Activated CD8-positive, alpha-beta memory T cell treated with anti-CD3 and anti-CD28 coated beads for 36 hours (primary cell): ENCODE data around the gene OR52K2. TPM values are rescaled to one million over a fixed set of nuclear protein-coding genes. Genes with fewer than 3 reads are reported as not detected.
"Not testable (repeated sequence)": the region's sequence is repeated elsewhere in the genome, so short reads cannot be mapped to it uniquely, and the experiment has no call there.

ENCODE experiments used
- CTCF ChIA-PET: fragments of 350-600 bp; sonication (Branson Sonifier 250); formaldehyde crosslinking; loops from one replicate; lab custom pipeline; 2021; ENCODE audit warnings: antibody characterized with exemption; lab: Charles Lee
- POLR2A ChIA-PET: fragments of 350-600 bp; sonication (Branson Sonifier 250); formaldehyde crosslinking; loops from one replicate; lab custom pipeline; 2021; ENCODE audit warnings: antibody characterized with exemption; lab: Charles Lee
- total RNA-seq, 2 experiments: library from RNA; stranded (reverse); gene quantifications; one replicate each; pipeline ENCODE4 v1.2.3, GENCODE V29; 2021

OR52K2 gene
- not detected for total RNA-seq

- ChIA-PET CTCF (no interaction called here), POLR2A (no interaction called here)
These were observed at the start of gene OR52K2 for GRCh38 chr11:4448995-4449394. Gene OR52K2, plus strand, starts transcription at chr11:4449295. Its CDS starts 45 bp downstream, at chr11:4449340.

GRCh38 chr11:4406206-4406605 lies 42.9 kb upstream of the OR52K2 start:
- POLR2A ChIA-PET, CTCF ChIA-PET: not testable (repeated sequence)

- CTCF ChIA-PET = no interaction called here
These were observed 32.8 kb upstream of the OR52K2 start for GRCh38 chr11:4416306-4416705.

GRCh38 chr11:4416816-4417215 lies 32.3 kb upstream of the OR52K2 start:
- POLR2A ChIA-PET = no interaction called here

More at GRCh38 chr11:4416306-4416705, 32.8 kb upstream of the OR52K2 start:
- POLR2A ChIA-PET = no interaction called here

GRCh38 chr11:4418403-4418802 lies 30.7 kb upstream of the OR52K2 start:
- ChIA-PET POLR2A (no interaction called here), CTCF (no interaction called here)

More at GRCh38 chr11:4416816-4417215, 32.3 kb upstream of the OR52K2 start:
- CTCF ChIA-PET = no interaction called here

GRCh38 chr11:4430051-4430450 lies 19.0 kb upstream of the OR52K2 start:
- ChIA-PET POLR2A (no interaction called here), CTCF (no interaction called here)

GRCh38 chr11:4433856-4434255 lies 15.2 kb upstream of the OR52K2 start:
- ChIA-PET POLR2A (no interaction called here), CTCF (no interaction called here)

GRCh38 chr11:4436411-4436810 lies 12.7 kb upstream of the OR52K2 start:
- POLR2A ChIA-PET = no interaction called here
- CTCF ChIA-PET = no interaction called here

- CTCF ChIA-PET = no interaction called here
- POLR2A ChIA-PET = no interaction called here
These were observed 7.6 kb upstream of the OR52K2 start for GRCh38 chr11:4441515-4441914.

GRCh38 chr11:4443232-4443891 lies 5.7 kb upstream of the OR52K2 start:
- CTCF ChIA-PET = no interaction called here
- POLR2A ChIA-PET = no interaction called here

GRCh38 chr11:4453118-4453517 lies 4.0 kb downstream of the OR52K2 start:
- ChIA-PET CTCF (no interaction called here), POLR2A (no interaction called here)

GRCh38 chr11:4454021-4454420 lies 4.9 kb downstream of the OR52K2 start:
- ChIA-PET POLR2A (no interaction called here), CTCF (no interaction called here)

- ChIA-PET POLR2A (no interaction called here), CTCF (no interaction called here)
These were observed 6.3 kb downstream of the OR52K2 start for GRCh38 chr11:4455419-4455818.

GRCh38 chr11:4459500-4459899 lies 10.4 kb downstream of the OR52K2 start:
- POLR2A ChIA-PET = no interaction called here
- CTCF ChIA-PET = no interaction called here

GRCh38 chr11:4460151-4460550 lies 11.1 kb downstream of the OR52K2 start:
- CTCF ChIA-PET = no interaction called here
- POLR2A ChIA-PET = no interaction called here

GRCh38 chr11:4464216-4465159 lies 15.4 kb downstream of the OR52K2 start:
- ChIA-PET CTCF (no interaction called here), POLR2A (no interaction called here)

GRCh38 chr11:4465407-4465806 lies 16.3 kb downstream of the OR52K2 start:
- ChIA-PET POLR2A (no interaction called here), CTCF (no interaction called here)

GRCh38 chr11:4466131-4466870 lies 17.2 kb downstream of the OR52K2 start:
- ChIA-PET CTCF (no interaction called here), POLR2A (interaction anchor here (0.6 kb wide), 1 partner anchor 127 kb away, joined by 3 read pairs; no protein-coding TSS in a partner anchor)

- ChIA-PET CTCF (no interaction called here), POLR2A (no interaction called here)
These were observed 17.9 kb downstream of the OR52K2 start for GRCh38 chr11:4466871-4467442.
